NCI-H226 (cell line): Measurements from ENCODE around the gene SMIM38.

Source experiments
- DNase-seq: peaks from one replicate; pipeline ENCODE4 v3.0.0-alpha.2; 2015

Gene SMIM38

DNA sequence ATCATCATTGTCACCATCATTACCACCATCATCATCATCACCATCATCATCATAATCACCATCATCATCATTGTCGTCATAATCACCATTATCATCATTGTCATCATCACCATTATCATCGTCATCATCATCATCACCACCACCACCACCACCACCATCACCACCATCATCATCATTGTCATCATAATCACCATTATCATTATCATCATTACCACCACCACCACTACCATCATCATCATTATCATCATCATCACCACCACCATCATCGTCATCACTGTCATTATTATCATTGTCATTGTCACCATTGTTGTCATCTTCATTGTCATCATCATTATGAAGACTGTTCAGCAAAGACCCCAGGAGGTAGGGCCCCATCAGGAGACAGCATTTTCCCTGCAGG, 33.3 kb downstream of the SMIM38 start:
- DNase-seq = no peak

DNA sequence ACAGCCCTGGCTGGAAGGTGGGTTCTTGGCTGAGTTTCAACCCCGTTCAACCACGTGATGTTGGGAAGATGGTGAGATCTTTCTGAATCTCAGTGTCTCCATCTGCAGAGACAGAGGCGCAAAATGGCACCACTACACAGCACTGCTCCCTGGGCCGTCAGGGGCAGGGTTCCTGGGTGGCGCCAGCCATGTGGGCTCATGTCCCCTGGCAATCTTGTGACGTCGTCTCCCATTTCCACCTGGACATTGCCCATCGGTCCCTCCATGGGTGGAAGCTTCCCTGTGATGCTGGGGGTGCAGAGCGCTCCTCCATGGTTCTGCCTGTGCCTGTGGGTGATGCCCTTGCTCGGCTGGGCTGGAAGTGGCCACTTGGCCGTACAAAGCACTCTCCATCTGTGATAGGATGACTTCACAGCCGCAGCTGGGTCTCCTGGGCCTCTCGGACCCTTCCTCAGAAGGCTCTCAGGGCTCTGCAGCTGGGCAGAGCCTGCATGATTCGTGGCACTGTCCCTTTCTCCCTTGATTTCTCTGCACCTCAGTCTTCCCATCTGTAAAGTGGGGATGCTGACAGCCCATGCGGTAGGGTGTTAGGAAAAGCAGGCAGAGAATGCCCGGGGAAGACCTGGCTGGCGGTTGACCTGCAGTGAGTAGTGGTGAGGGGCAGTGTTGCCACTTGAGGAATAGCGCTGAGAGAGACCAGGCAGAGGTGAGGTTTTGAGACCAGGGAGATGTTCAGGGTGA, 35.2 kb downstream of the SMIM38 start:
- DNase-seq = no peak

DNA sequence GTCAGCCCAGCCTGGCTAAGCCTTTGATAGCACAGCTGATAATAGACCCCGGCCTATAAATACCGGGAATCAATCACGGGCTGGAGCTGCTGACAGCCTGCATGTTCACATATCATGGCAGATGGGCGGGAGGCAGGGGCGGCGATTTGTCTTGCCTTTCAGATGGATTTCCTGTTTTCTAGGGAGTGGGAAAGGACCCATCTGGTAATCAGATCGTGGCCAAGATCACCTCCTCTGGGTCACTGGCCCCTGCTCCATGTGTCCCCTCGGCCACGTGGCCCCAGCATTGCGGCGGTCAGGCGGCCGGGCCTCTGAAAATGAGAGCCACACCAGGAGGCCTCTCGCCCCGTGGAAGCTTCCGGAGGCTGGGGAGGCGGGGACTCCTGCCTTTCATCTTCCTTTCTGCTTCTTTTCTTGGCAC, 36.6 kb downstream of the SMIM38 start:
- no peak for DNase-seq

DNA sequence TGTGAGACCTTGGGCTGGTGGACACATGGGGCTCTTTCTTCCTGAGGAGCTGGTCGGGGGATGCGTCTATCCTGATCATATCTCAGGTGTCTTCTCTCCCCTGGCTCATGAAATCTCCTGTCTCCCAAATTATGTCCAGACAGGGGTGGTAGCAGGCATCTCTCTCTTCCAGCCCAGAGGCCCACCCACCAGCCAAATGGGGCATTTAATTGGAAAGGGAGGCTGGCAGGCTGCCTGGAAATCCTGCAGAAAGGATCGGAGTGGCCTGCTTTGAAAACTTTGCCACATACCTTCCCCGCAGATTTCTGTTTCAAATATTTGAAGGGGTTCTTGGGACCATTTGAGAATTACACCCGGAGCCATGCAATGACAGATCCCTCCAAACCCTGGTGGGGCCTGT, 37.4 kb downstream of the SMIM38 start:
- DNase-seq = no peak

DNA sequence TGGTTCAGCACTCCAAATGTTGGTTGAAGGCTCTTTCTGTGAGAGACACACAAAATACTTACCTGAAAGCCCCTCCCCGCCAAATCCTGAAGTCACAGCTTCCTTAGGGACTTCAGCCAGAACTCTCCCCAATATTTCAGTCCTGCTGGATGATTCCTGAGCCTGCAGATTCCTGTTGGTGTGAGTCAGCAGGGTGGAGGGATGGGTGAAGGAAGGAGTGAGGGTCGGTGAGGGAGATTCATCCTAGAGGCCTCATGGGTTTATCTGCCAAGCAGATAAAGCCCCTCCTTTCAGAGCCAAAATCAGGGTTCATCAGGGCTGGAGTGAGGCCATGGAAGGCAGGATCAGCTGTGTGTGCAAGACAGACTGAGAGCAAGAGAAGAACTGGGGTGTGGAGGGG, 37.9 kb downstream of the SMIM38 start:
- DNase-seq = peak; percentile 35

DNA sequence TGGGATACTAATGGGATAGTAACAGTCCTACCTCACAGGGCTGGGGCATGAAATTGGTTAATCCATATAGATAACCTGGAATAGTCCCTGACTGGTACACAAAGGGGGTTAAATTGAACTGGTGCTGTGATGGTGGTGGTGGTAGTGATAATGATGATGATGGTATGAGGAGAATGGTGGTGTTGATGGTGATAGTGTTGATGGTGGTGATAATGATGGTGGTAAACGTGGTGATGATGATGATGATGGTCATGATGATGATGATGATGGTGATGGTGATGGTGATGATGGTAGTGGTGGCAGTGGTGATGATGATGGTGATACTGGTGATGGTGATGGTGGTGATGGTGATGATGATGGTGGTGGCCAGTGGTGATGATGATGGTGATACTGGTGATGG, 38.7 kb downstream of the SMIM38 start:
- no peak for DNase-seq

DNA sequence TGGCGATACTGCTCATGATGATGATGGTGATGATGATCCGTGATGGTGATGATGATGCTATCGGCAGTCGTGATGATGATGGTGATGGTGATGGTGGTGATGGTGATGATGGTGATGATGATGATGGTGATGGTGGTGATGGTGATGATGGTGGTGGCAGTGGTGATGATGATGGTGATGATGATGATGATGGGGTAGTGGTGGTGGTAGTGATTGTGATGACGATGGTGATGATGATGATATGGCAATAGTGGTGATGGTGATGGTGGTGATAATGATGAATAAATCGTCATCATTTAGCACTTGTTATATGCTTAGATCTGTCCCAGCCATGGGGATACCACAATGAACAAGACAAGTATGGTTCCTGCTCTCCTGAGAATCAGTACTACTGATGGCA, 39.2 kb downstream of the SMIM38 start:
- no peak for DNase-seq

DNA sequence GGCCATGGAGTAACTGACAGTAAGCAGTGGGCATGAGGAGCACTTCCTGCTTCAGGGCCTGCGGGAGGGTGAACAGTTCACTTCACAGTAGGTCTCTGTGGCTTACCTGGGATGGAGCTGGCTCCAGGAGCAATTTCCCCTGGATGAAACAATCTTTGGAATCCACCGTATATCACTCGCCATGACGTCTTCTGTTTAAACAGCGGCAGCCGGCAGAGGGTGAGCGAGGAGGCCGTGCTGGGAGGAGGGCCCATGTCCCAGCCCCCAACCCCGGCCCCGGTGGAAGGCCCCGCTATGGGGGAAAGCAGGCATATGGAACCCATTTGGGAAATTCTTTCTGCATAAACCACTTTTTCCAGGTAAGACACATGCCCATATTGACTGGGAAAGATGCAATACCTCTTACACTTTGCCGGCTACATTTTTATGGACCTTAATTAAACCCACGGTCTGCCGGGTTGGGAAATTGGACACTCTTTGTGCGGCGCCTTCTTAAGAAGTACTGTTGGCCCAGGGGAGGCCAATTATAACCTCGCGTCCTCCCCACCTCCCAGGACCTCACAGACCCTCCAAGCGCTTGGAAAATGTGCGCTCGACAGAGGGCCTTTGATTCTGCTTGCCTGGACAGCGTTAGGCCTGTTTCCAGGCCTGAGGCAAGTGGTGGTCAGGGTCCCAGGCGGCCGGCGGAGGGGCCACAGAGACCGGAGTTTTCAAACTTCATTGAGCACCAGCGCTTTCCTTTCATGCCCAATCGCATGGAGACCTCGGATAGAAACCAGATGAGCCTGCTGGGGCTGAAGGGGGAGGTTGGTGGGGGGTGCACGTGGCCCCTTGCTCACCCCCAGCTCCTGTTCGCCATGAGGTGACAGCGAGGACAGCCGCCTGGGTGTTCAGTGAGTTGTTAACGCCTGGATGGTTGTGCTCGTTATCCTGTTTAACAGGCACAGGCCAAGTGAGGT, 40.4 kb downstream of the SMIM38 start:
- no peak for DNase-seq

DNA sequence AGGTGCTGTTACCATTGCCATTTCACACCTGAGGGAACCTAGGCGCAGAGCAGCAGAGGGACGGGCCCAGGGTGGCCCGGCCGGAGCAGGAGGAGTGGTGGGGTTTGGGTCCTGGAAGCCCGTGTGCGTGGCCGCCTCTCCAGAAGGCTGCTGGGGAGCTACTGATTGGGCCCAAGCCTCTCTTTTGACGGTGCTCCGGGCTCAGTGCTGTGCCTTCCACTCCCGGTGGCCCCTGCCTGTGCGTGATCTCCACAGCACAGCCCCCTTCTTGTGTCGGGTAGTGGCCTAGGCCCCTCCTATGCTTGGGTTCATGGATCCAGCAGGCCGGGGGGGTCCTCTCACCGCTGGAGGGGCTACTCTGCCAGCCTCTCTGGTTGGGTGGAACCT, 41.0 kb downstream of the SMIM38 start:
- no peak for DNase-seq

DNA sequence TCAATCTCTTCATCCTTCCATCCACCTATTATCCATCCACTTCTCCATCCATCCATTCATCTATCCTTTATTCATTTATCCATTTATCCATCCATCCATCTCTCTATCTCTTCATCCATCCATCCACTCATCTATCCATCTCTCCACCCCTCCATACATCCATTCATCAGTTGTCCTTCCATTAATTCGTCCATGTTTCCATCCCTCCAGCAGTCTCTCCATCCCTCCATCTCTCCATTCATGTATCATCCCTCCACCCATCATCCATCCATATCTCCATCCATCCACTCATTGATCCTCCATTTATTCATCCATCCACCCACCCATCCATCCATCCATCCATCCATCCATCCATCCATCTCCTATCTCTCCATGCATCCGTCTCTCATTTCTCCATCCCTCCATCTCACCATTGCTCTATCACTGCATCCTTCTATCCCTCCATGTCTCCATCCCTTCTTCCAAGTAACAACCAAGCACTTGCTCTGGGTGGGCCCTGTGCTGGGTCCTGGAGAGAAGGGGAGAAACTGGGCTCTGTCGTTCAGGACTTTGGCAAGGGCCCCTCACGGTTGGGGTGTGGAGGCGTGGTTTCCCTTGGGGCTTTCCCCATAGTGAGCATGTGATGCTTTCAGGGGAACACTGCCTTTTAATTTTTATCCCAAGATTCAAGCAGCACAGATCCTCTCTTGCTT, 43.3 kb downstream of the SMIM38 start:
- no peak for DNase-seq

DNA sequence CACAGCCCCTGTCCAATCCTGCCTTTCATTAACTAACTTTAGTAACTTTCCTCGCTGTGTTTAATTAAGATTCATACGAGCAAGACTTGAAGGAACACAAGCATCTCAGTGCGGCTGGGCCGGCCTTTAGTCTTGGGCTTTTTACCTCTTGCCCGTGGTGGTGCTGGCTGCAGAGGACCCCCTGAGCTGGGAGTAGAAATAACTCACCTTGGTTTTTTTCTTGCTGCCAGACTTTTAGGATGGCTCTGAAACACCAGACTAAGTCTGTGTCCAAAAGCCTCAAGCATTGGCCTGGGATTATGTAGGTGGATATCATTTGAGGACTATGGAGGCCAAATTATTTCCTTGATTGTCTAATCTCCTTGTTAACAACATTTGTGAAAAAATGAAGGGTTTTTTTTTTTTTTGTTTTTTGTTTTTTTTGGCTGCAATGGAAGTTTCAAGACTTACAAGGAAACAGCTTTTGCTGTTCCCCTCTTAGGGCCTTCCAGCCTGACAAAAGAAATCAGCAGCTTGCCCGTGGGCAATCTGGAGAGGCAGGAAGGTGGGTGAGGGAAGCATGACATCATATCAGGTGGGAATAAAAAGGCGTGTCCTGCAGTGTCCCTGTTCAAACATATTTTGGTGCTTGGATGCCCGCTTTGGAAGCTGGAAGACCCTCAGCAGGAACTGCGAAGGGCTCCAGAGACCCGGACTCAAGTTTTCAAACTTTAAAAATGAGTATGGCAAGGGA, 44.0 kb downstream of the SMIM38 start:
- DNase-seq = no peak

DNA sequence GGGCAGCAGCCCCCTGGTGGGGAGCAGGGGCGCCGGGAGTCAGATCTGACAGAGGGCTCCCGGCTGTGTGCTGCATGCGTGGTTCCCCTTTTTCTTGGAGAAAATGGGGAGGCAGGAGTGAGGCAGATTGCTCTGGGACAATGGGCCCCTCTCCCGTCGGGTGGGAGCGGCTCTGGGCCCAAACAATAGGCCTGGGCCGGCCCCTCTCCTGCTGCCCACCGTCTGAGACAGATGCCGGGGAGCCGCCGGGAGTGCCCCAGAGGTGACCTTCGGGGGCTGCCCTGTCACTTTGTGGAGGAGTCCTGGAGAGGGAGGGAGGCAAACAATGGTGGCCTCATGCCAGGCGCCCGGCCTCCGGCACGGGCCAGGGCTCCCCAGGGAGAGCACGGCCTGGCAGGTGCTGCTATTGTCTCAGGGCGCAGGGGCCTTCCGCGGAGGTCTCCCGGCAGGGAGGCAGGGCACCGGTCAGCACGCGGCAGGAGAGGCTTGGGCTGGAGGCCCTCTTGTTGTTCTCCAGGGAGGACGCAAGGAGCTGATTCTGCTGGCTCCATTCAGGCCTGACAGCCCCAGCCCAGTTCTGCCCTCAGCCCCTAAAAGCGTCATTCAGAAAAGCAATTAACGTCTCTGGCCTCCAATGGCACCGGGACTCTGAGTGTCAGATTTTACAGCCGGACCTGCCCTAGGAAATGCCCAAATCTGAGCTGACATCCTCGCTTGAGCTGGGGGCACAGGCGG, 44.8 kb downstream of the SMIM38 start:
- no peak for DNase-seq

DNA sequence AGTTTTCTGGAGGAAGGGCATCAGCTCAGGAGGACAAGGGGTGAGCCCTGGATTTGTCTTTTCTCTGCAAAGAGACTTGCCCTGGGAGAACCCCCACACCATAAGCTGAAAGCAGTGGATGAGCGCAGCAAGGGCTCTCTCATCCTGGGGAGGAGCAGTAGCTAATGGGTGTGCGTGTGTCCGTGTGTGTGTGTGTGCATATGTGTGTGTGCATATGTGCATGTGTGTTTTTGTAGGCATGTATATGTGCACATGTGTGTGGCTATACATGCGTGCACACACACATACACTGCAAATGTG, 45.3 kb downstream of the SMIM38 start:
- no peak for DNase-seq

DNA sequence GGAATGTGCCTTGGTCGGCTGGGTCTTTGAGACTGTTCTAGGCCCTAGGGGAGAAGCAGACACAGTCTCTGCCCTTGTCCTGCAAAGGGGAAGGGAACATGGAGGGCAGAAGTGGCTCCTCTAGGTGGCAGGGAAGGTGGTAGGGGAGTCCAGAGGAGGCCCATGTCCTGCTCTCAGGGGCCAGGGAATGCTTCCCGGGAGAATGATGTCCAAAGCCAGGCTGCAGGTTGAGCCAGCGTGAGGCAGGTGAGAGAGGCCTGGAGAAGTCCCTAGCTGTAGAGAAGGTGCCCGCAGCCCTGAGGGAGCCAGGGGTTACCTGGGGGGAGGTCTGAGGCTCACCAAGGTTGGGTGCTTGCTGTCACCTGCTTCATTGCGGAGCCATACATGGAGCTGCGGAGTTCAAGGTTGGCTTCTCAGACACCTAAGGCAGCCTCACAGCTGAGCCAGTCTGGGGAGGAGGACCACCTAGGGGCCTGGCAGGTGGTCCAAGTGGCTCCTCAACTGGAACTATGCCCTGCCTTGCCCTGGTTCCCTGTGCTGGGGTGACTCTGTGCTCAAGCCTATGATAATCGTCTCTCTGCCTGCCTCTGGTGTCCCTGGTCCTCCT, 46.1 kb downstream of the SMIM38 start:
- no peak for DNase-seq

DNA sequence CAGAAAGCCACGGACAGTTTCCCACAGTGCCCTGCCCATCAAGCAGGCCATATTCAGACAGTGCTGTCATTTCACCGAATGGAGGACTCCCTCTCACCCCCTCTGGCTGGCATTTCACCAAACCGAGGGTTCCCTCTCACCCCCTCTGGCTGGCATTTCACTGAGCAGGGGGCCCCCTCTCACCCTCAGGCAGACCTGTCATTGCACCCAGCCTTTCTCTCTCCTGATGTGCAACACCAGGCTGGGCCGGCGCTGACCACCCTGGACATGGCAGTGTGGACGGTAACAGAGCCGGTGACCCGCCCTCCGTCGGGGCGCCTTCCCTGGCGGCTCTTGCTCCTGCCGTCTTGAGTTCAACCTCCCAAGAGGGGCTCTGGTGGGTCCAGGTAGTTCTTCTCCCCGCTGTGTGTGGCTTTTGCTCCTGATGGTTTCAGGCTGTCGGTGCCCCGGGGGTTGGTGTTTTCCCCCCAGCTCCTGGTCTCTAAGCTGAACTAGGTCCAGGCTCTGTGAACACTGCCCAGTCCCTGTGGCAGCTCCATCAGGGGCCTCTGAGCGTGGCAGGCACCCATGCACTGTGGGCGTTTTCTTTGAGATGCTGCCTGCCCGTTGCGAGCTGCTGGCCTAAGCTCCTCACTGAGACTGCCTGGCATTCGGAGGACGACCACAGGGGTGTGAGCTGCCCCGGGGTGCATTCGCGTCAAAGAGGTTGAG, 46.9 kb downstream of the SMIM38 start:
- no peak for DNase-seq

DNA sequence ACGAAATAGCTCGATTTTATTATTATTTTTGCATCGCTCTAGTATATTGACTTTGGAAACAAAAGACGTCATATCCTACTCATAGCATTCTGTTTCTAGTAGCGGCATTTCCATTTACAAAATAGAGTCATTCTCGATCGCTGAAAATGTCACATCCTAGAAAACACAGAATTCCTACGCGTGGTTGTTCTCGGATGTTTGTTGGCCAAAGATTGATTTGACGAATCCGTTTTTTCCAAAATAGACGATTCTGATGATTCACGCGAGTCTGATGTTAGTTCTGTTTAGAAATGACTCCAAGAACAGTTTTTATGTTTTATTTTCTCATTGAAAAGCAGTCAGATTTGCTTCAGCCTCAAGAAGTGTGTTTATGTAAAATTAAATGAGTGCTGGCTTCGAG, 47.6 kb downstream of the SMIM38 start:
- DNase-seq = no peak

DNA sequence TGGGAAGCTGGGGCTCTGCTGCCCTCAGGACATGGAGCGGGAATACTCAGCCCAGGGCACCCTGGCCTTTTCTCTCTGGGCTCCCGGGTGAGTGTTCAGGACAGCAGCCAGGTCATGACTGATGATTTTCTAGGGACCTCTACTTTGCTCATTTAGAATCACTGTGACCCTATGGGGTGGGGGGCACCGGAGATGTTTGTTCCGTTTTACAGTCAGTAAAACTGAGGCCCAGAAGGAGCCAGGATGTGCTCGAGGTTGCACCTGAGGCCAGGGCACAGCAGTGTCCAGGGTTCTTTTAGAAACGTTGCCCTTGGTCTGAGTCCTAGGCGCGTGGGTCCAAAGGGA, 48.1 kb downstream of the SMIM38 start:
- no peak for DNase-seq

DNA sequence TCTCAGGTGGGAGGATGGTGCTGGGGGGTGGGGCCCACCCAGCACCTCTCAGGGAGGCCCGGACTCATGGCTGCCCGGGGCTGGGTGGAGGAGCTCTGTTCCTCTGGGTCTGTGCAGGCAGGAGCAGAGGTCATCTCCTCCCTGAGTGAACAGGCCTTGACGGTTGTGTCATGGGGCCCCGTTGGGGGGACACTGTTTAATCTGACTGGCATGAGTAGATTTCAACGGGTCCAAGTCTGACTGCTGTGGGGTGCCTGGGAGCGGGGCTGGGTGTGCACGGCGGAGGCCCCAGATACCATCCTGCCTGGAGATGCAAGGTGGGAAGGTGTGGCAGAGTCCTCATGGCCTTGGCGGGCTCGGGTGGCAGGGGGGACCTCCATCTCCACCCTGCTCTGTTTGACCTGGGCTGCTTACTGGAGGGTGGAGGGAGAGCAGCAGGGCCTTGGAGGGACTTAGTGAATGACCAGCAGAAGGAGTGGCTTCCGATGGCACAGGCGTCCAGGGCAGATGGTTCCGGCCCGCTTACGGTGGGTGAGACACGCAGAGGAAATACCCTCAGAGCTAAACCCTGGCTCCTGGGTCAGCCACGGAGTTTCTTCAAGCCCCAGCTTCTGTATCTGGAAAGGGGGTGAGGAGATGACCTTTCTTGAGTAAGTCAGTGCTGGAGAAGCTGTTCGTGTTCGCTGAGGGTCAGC, 48.7 kb downstream of the SMIM38 start:
- DNase-seq = no peak

DNA sequence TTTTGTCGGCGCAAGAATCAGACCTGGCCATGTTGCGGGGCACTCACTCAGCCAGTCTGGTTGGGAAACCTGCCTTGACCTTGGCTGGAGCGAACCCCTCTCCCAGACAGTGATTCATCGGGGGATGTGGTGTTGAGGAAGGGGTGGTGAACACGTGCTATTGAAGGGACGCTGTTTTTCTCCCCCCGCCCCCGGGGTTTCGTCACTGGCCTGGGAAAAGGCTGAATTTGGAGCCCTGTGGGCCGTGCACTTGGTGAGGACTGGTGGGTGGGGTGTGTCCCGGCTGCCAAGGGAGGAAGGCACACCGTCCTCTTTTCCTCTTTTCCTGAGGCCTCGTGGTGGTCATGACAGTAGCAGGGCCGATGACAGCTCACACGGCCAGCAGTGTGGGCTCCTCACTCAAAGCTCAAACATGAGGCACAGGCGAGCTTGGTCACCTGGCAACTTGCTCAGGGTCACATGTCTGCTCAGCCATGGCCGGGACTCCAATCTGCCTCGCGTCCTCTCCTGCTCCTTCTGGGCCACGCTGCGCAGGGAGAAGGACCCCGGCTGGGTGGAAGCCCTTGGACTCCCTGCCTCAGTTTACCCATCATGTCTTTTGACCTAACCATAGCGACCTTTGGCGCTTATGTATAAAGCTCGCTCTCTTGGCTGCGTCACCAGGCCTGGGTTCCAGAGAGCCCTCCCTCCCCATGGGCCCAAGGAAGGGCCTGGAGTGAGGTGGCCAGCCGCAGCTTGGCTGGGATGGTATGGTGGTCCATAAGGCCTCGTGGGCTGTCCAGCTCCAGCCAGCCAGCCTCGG, 49.4 kb downstream of the SMIM38 start:
- no peak for DNase-seq
